C4-2B (cell line): ENCODE measurements around the gene RAB18.

Experiments used
- ZFX ChIP-seq: fragments of 450-650 bp; IDR thresholded peaks from 2 replicates; pipeline ENCODE4 v1.6.1; 2017
- TF ChIP-seq, protein P1 (sequence below): fragments of 450-650 bp; conservative IDR thresholded peaks from 2 replicates; pipeline ENCODE4 v1.5.1; 2017; ENCODE audit warnings: mild to moderate bottlenecking

DNA sequence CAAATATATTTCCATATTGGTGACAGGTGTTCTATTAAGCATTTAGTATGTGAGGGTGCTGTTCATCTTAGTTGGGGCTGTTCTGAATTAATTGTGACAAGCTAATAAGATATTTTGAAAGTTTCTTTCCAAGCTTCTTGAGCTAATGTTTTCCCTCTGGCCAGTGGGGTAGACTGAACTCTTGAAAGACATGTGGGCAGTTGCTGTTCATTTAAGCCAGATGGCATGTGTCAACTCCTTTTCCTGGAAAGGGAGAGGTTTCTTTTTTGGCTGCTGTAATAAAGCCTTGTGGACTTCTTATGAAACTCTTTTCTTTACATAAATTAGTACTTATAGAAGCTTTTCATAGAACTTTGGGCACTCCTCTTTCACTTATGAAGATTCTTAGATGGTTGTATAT is 21.7 kb downstream of the RAB18 start:
- TF ChIP-seq, protein P1, sequence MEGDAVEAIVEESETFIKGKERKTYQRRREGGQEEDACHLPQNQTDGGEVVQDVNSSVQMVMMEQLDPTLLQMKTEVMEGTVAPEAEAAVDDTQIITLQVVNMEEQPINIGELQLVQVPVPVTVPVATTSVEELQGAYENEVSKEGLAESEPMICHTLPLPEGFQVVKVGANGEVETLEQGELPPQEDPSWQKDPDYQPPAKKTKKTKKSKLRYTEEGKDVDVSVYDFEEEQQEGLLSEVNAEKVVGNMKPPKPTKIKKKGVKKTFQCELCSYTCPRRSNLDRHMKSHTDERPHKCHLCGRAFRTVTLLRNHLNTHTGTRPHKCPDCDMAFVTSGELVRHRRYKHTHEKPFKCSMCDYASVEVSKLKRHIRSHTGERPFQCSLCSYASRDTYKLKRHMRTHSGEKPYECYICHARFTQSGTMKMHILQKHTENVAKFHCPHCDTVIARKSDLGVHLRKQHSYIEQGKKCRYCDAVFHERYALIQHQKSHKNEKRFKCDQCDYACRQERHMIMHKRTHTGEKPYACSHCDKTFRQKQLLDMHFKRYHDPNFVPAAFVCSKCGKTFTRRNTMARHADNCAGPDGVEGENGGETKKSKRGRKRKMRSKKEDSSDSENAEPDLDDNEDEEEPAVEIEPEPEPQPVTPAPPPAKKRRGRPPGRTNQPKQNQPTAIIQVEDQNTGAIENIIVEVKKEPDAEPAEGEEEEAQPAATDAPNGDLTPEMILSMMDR = no peak
- no peak for TF ChIP-seq ZFX
